Measurements from ENCODE around the gene TTC12.
A peak's percentile ranks its signal among the peaks of the same experiment; 100 is the strongest.

TTC12 gene

DNA sequence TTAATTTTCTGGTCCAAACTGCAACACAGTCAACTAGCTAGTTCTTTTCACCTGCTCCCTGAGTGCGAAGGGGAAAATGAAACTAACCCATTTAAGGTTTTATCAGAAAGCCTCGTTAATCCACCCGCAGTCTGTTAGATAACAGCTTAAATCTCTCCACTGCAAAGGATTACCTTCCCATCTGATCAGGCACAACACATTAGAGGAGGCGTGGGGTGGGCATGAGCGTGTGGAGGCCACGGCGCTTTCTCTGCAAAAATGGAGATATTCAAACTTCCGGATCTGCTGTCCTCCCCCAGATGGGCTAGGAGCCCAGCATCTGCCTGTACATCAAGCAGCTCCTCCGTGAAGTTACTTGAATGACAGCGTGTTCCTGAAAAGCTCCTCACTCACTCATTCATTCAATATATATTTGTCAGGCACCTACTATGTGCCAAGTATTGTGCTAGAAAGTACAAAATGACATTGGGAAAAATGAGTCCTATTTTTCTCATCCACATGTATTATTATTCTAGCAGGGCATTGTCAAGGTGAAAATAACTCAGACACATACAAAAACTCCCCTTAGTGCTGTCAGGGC, 59.7 kb downstream of the TTC12 start:
- no peak for DNase-seq (ENCODE audit: low read depth)

DNA sequence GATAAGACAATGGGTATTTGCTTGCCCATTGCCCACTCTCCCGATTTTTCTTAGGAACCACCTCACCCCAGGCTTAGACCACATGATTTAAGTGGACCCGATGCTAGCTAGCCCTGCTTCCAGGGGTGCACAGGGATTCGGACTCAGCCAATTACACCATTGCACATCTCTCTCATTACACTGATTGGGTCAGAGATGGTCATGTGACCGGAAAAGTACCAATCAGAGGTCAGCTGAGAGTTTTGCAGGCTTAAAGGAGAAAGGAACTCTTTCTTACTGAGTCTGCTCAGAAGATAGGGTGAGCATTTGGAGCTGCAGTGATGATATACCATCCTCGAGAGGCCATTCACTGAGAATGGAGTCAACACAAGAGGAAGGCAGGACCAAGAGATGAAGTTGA, 61.0 kb downstream of the TTC12 start:
- no peak for DNase-seq (ENCODE audit: low read depth)

DNA sequence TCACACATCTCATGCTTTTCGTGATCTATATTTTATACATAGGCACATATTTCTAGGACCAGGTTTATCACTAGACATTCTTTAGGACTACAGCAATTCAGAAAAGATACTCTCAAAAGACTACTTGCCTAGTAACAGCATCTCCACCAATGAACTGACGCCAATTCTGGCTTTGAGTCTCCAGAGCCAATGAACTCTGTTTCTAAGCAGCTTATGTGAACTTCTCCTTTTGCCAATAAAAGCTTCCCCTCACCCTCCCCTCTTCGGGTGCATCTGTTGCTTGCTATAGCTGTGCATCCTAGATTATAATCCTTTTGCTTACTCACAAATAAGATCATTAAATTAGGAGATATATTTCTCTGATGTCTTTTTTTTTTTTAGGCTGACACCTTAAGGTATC, 61.8 kb downstream of the TTC12 start:
- DNase-seq (ENCODE audit: low read depth), result no peak

DNA sequence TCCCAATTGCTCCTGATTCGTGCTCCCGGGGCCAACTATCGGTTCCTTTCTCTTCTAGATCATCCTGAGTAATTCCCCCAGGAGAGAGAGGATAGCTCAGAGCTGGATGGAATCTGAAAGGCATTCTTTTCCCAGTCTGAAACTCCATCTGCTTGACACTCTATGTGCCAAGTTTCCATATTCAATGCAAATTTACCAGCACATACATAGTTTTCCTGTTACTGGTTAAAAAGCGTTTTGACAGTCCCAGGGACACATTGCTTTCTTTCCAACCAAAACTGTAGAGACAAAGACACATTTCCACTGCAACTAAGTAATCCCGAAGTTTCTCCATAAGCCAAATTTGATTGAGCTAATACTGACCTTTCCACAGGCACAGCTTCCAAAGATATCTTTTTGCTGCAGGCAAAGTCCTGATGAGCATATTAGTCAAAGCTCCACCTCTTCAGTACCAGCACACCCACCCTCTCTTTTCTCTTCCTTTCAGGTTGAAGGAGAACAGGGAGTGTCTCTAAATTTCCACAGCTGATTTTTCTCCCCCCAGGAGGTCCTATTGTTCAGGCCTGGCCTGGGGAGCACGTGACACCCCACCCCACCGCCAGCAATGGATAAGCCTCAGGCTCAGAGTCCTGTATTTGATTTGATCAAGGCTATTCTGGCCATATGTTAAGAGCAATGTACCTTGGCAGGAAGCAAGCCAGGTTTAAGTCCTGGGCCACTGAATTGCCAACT, 63.5 kb downstream of the TTC12 start:
- DNase-seq (ENCODE audit: low read depth), result no peak

DNA sequence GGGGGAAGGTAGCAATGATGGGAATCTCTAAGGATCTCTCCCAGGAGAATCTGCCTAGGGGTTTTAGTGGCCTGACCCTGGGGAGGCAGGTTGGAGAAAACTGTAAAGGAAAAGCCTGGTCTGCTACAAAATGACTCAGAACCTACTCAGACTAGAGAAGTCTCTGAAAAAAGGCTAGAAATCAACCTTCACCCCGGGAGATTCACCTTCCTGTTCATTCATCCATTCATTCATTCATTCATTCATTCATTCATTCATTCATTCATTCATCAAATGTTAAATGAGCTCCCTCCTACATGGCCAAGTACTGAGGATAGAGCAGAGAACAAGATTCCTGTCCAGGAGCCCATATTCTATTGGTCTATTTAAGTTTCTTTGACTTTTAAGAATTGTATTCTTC, 64.3 kb downstream of the TTC12 start:
- no peak for DNase-seq (ENCODE audit: low read depth)

DNA sequence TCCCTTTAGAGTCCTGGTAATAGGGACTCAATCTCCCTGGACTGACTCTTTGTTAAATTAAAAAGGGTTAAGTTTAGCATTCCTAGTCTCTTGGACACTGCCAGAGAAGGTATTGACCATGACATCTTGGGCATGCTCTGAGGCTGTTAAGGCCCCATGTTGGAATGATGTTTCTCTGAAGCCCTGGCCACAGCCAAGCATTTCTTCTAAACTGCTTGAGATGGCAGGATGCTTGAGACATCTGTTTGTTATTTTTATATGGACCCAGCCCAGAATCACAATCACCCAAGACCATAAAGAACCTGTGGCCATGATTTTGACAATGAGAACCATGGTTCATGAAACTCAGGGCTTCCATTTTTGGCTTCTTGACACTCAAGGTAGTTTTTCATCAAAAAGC, 67.7 kb downstream of the TTC12 start:
- no peak for DNase-seq (ENCODE audit: low read depth)

DNA sequence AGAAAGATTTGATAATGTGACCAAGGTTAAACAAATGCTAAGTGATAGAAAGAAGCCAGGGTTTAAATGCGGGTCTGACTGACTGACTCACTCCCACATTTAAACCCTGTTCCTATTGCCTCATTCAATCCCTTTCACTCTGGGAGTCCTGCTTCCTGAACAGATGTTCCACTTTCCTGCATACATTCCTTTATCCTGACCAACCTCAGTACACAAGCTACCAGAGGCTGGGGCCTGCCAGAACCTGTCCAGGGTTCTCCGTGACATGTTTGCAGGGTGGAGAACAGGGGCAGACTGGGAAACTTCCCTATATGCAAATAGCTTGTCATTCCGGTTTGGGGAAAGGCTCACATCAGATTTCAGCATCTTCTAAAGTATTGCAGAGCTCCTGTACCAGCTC, 70.2 kb downstream of the TTC12 start:
- peak; percentile 95 for DNase-seq (ENCODE audit: low read depth)

DNA sequence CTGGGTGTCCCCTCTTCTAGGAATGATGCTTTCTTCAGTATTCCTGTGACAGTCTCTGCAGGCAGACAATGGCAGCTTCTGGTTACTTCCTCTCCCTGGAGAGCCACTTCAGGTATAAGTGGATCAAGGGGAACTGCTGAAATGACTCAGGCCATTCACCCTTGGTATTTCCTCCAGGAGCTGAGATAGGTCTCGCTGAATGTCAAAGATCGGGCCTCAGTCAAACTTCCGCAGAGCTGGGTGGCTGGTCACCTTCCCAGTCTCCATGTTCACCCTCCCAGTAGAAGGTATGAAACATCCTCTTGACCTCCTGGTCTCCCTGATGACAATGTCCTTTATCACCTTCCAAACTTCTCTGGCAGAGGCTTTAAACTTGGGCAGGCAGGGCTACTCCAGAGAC, 71.4 kb downstream of the TTC12 start:
- no peak for DNase-seq (ENCODE audit: low read depth)

DNA sequence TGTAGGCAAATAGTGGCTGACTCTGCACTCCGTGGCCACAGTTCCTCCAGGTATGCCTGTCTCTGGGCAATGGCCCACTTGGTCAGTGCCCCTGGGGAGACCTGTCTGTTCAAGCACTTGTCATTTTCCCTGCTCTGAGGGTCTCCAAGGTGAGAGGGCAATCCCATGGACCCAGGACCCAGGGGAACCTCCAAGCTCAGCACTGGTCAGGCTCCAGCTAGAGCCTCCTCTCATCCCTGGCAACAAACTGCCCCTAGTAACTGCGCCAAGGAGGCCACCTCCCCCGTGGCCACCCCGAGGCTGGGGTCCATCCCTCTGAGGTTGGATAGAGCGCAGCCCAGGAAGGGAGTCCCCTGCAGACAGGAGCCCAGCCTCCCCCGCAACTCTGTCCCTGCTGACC, 72.5 kb downstream of the TTC12 start:
- DNase-seq (ENCODE audit: low read depth), result no peak

DNA sequence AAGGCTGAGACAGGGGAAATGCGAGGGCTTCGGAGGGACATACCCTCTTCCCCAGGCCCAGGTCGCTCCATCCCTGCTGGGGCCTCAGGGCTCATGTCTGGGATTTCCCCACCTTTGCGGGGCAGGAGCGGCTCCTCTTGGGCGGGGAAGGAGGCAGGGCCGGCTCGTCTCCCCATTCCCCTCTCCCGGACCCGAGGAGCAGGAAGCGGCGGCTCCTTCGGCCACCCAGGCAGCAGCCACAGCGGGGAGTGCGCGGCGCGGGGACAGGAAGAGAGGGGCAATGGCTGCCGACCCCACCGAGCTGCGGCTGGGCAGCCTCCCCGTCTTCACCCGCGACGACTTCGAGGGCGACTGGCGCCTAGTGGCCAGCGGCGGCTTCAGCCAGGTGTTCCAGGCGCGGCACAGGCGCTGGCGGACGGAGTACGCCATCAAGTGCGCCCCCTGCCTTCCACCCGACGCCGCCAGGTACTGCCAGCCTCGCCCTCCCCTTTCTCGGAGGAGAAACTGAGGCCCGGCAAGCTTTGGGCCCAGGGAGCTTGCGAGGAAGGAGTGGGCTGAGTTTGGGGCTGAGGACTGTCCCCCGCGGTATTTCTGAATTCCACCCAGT, 73.3 kb downstream of the TTC12 start, which contains the start of gene ANKK1:
Gene ANKK1 (plus strand): TSS at position 175 of the 607 bp plus-strand sequence. CDS start 106 bp downstream, at position 281.
- DNase-seq (ENCODE audit: low read depth), result no peak

DNA sequence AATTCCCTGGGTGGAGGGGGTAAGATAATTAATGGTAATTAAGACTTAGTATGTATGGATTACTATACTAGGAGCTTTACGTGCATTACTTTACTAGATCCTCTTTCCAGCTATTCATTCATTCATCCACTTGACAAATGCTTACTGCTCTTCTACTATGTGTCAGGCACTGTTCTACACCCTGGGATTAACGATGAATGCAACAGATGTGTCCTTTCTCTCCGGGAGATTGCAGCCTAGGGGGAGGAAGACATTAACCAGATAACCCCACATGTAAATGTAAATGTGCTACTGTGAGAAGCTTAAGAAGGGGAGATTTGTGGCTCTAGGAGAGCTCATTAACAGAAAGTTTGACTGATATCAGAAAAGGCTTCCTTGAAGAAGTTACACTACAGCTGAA, 74.9 kb downstream of the TTC12 start:
- DNase-seq (ENCODE audit: low read depth), result no peak

DNA sequence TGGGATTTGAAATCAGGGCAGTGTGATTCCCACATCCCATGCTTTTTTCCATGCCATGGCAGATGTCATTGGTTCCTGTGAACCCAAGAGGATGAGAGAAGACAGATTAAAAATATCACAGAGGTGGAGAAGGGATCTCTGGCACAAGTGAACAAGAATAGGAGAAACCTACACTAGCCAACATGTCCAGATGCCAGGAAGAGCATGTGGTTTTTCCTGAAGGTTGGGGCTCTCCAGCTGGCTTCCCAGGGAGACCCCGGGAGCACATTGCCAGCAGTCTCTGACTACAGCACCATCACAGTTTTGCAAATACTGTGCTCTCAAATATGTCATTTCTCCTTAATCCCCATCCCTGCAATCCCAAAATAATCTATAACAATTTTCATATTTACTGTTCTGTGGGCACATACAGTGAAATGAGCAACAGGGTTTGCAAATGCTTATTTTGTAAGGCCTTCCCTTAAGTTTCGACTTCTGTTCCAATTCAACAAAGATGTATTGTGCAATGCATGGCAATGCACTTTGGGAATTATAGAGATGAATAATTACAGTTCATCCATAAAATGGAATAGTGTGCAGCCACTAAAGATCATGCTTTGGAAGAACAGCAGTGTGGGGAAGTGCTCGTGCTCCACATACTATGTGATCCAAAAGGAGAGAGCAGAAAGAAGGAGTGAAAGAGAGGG, 78.0 kb downstream of the TTC12 start:
- DNase-seq (ENCODE audit: low read depth), result no peak

DNA sequence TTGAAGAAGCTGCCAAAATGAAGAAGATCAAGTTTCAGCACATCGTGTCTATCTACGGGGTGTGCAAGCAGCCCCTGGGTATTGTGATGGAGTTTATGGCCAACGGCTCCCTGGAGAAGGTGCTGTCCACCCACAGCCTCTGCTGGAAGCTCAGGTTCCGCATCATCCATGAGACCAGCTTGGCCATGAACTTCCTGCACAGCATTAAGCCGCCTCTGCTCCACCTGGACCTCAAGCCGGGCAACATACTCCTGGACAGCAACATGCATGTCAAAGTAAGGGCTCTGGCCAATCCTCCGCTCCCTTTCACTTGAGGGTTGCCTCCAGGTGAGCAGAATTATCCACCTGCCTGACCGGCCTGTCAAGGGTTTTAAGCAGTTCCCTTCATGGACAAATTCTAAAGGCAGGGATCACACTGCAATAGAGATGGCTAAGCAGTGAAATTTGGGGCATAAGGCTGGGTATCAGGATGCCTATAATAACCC, 79.2 kb downstream of the TTC12 start:
- no peak for DNase-seq (ENCODE audit: low read depth)

DNA sequence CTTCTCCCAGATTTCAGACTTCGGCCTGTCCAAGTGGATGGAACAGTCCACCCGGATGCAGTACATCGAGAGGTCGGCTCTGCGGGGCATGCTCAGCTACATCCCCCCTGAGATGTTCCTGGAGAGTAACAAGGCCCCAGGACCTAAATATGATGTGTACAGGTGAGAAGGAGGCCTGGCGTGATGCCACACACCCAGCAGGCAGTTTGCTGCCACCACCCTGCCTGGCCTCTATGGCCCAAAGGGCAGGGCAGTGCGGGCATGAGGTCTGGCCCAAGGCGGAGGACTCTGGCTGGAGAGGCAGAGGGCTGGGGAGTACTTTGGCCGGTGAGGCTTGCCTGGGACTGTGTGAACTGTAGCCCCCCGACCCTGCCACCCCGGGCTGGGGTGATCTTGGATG, 80.5 kb downstream of the TTC12 start:
- no peak for DNase-seq (ENCODE audit: low read depth)

DNA sequence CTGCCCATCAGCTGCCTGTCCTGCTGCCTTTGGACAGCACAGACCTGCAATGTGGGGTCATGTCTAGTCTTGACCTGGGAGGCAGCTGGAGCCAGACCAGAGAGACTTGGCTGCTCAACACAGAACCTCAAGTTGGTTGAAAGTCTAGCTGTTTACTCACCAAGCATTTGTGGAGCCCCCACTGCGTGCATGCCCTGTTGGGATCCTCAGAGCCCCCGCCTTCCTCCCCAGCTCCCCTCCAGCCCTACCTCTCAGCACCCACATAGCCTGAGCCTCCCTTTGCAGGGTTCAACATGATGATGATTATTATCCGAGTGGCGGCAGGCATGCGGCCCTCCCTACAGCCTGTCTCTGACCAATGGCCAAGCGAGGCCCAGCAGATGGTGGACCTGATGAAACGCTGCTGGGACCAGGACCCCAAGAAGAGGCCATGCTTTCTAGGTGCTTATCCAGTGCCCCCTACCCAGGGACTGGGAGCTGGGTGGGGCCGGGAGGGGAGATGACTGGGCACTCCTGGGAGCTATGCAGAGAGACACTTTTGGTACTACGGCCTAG, 81.5 kb downstream of the TTC12 start:
- no peak for DNase-seq (ENCODE audit: low read depth)

DNA sequence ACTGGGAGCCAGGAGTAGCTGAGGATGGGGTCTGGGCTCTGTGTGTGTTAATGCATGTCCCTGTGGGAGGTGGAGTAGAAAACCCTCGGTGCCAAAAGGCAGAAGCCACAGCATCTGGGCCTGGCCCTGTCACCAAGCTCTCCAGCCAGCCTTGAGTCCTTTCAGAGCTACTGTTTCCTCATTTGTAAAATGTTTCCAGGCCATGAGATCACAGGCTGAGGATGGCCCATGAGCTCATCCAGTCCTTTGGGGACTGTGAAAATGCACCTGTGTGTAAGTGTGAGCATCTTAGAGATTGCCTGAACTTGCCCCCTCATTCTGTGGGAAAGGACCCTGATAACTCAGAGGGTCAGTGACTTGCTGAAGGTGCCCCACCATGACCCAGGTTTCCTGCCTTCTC, 82.3 kb downstream of the TTC12 start:
- no peak for DNase-seq (ENCODE audit: low read depth)

DNA sequence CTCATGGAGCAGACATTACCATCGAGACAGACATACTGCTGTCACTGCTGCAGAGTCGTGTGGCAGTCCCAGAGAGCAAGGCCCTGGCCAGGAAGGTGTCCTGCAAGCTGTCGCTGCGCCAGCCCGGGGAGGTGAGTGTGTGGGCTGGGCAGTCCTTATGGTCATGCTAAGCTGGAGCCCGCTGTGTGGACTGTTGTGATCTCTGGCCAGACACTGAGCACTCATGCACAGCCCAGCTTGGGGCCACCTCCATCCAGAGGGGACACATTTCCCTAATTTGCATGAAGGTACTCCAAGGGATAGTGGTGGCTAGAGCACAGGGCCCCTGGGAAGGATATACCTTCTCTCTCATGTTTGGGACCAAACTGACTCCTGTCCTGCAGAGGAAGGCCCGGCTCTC, 82.8 kb downstream of the TTC12 start:
- no peak for DNase-seq (ENCODE audit: low read depth)

DNA sequence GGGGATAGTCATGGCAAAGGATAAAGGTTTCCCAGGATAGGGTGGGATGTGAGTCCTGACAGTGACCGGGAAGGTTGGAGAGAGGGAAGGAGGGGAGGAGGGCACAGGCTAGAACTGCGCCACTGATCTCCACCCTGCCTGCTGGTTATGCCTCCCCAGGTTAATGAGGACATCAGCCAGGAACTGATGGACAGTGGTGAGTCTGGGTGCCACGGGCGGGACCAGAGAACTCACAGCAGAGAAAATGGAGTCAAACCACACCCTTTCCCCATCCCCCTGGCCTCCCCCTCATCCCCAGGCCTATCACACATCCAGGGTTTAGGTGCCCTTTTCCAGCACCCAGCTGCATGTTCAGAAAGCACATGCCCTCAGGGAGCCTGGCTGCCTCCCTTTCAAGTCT, 83.4 kb downstream of the TTC12 start:
- DNase-seq (ENCODE audit: low read depth), result no peak

DNA sequence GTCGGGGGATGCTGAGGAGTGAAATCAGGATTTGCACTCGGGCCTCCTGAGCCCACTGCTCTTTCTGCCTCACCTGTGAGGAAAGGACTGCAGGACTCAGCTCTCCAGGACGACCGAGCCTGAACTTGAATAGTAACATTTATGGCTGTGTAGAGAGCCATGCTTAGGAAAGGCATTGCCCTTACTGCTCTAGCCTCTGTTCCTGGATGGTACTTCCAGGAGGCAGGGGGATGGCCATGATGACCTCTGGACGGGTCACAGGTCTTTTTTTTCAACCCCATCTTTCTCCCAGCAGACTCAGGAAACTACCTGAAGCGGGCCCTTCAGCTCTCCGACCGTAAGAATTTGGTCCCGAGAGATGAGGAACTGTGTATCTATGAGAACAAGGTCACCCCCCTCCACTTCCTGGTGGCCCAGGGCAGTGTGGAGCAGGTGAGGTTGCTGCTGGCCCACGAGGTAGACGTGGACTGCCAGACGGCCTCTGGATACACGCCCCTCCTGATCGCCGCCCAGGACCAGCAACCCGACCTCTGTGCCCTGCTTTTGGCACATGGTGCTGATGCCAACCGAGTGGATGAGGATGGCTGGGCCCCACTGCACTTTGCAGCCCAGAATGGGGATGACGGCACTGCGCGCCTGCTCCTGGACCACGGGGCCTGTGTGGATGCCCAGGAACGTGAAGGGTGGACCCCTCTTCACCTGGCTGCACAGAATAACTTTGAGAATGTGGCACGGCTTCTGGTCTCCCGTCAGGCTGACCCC, 84.5 kb downstream of the TTC12 start:
- DNase-seq (ENCODE audit: low read depth), result no peak

DNA sequence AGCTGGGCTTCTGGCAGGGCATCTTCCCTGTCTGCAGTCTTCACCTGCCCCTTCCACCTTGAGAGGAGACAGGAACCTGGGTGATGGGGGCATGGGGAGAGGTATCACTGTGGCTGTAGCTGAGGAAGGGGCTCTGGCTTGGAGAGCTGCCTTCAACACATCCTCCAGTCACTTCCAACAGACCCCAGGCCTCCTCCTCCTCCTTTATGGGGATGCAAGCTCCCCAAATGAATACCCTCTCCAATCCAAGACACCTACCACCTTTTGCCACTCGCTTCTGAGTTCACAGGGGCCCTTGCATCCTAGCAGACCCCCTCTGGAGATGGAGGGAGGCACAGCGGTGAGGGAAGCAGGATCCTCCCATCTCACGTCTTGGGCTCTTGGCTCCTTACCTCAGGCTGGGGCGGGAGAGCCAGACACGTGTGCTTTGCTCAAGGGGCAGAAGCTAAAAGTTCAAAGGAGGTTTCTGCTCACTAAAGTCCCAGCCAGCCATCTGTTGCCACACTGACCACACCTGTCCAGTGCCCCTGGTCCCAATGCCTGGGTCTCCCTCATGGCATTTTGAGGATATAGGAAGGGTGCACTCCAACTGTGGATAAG, 86.3 kb downstream of the TTC12 start:
- DNase-seq (ENCODE audit: low read depth), result no peak

DNA sequence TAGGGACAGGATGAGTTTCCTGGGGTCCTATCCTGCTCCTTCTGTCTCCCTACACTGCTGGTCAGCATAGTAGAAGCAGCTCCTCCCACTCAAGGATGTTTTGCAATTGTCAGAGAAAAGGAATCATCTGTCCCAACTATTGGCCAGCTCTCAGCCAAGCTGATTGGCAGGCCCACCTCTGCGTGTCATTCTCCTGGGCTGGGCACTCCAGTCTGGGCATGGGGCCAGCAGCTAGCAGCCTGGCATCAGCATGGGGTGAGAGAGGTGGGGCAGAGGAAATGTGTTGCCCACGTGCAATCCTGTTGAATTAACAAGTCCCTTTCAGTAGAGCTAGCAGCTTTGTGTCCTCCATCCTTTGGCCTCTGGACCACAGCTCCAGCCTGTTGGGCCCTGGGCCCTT, 87.3 kb downstream of the TTC12 start:
- no peak for DNase-seq (ENCODE audit: low read depth)

All from non-pigmented ciliary epithelial cell (primary cell).